ENCODE data around the gene ATP6V1G1. TPM values are rescaled to one million over a fixed set of nuclear protein-coding genes. Genes with fewer than 3 reads are reported as not detected.
"Not testable (repeated sequence)": the region's sequence is repeated elsewhere in the genome, so short reads cannot be mapped to it uniquely, and the experiment has no call there.

The ATP6V1G1 gene
- total RNA-seq, 1 donor from 2014 or later, result 111 TPM

GRCh38 chr9:114570742-114571141 is 16.8 kb upstream of the ATP6V1G1 start:
- H3K27me3 Mint-ChIP-seq (ENCODE audit: low read depth), result peaks cover 7% of the 10 kb centered on the region
- H3K36me3 Mint-ChIP-seq (ENCODE audit: low read depth), result no peaks in the 10 kb centered on the region
- no peak for DNase-seq (ENCODE audit: low read depth, low spot score)
- no peaks in the 10 kb centered on the region for H3K9me3 Mint-ChIP-seq
- no peaks in the 10 kb centered on the region for H3K4me1 Mint-ChIP-seq
- TF ChIP-seq, protein P1, sequence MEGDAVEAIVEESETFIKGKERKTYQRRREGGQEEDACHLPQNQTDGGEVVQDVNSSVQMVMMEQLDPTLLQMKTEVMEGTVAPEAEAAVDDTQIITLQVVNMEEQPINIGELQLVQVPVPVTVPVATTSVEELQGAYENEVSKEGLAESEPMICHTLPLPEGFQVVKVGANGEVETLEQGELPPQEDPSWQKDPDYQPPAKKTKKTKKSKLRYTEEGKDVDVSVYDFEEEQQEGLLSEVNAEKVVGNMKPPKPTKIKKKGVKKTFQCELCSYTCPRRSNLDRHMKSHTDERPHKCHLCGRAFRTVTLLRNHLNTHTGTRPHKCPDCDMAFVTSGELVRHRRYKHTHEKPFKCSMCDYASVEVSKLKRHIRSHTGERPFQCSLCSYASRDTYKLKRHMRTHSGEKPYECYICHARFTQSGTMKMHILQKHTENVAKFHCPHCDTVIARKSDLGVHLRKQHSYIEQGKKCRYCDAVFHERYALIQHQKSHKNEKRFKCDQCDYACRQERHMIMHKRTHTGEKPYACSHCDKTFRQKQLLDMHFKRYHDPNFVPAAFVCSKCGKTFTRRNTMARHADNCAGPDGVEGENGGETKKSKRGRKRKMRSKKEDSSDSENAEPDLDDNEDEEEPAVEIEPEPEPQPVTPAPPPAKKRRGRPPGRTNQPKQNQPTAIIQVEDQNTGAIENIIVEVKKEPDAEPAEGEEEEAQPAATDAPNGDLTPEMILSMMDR (conservative IDR thresholded peaks at IDR 0.05), result no peak
- H3K27ac Mint-ChIP-seq (ENCODE audit: unreplicated experiment), result no peak overlapping the region
- H3K4me3 Mint-ChIP-seq, result no peak overlapping the region

DNA sequence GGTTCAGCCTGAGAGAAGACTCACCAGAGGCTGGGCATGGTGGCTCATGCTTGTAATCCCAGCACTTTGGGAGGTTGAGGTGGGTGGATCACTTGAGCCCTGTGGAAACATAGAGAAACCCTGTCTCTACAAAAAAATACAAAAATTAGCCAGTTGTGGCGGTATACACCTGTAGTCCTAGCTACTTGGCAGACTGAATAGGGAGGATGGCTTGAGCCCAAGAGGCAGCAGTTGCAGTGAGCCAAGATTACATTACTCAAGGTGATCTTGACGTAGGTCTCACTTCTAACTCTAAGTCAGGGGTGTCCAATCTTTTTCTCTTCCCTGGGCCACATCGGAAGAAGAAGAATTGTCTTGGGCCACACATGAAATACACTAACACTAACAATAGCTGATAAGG is 16.2 kb upstream of the ATP6V1G1 start:
- H3K4me1 Mint-ChIP-seq, result no peaks in the 10 kb centered on the region
- no peak for DNase-seq (ENCODE audit: low read depth, low spot score)
- no peaks in the 10 kb centered on the region for H3K36me3 Mint-ChIP-seq (ENCODE audit: low read depth)
- H3K9me3 Mint-ChIP-seq, result no peaks in the 10 kb centered on the region
- H3K27ac Mint-ChIP-seq (ENCODE audit: unreplicated experiment), result no peak overlapping the region
- H3K27me3 Mint-ChIP-seq (ENCODE audit: low read depth), result peaks cover 3% of the 10 kb centered on the region
- TF ChIP-seq, protein P1 (conservative IDR thresholded peaks at IDR 0.05), result no peak
- H3K4me3 Mint-ChIP-seq, result no peak overlapping the region

- H3K4me1 Mint-ChIP-seq, result no peaks in the 10 kb centered on the region
These were observed 15.4 kb upstream of the ATP6V1G1 start for GRCh38 chr9:114572199-114572598.

DNA sequence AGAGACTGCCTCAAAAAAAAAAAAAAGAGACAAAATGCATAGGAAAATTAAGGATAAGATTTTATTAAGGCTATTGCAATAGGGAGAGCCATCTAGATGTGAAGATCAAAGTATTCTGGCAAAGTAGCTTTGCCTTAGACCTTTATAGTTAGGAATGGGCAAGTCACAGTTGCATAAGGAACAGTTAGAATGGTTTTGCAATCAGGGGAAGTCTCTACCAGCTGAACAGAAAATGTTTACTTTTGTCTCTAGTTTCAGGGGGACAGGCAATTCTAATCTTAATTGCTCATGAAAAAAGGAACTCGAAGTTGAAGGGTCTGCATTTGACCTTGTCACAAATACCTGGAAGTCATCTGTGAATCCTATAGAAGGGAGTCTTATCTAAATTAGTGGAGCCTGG is 13.1 kb upstream of the ATP6V1G1 start:
- DNase-seq (ENCODE audit: low read depth, low spot score), result no peak
- H3K9me3 Mint-ChIP-seq, result no peaks in the 10 kb centered on the region
- H3K27ac Mint-ChIP-seq (ENCODE audit: unreplicated experiment), result no peak overlapping the region
- H3K36me3 Mint-ChIP-seq (ENCODE audit: low read depth), result no peaks in the 10 kb centered on the region
- H3K4me3 Mint-ChIP-seq, result no peak overlapping the region
- no peaks in the 10 kb centered on the region for H3K4me1 Mint-ChIP-seq
- peaks cover 3% of the 10 kb centered on the region for H3K27me3 Mint-ChIP-seq (ENCODE audit: low read depth)
- TF ChIP-seq, protein P1 (conservative IDR thresholded peaks at IDR 0.05), result no peak

More at GRCh38 chr9:114572199-114572598, 15.4 kb upstream of the ATP6V1G1 start:
- Mint-ChIP-seq H3K36me3 (ENCODE audit: low read depth) (no peaks in the 10 kb centered on the region), H3K4me3 (no peak overlapping the region), H3K27me3 (ENCODE audit: low read depth) (peaks cover 3% of the 10 kb centered on the region), H3K9me3 (no peaks in the 10 kb centered on the region), H3K27ac (ENCODE audit: unreplicated experiment) (no peak overlapping the region)
- no peak for DNase-seq (ENCODE audit: low read depth, low spot score)
- TF ChIP-seq, protein P1 (conservative IDR thresholded peaks at IDR 0.05), result no peak

DNA sequence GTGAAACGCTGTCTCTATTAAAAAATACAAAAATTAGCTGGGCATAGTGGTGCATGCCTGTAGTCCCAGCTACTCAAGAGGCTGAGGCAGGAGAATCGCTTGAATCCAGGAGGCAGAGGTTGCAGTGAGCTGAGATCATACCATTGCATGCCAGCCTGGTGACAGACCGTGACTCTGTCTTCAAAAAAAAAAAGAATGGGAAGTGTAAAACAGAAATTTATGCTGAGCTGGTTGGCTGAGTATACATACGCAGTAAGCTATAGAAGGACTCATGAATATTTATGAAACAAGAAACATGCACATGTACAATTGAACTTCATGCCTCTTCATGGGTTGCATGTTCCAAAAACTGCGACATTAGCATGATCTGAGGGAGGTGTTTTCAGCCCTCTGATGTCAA is 10.8 kb upstream of the ATP6V1G1 start:
- H3K4me1 Mint-ChIP-seq; DNase-seq (ENCODE audit: low read depth, low spot score); H3K27me3 Mint-ChIP-seq (ENCODE audit: low read depth); H3K4me3 Mint-ChIP-seq; H3K36me3 Mint-ChIP-seq (ENCODE audit: low read depth); H3K9me3 Mint-ChIP-seq; H3K27ac Mint-ChIP-seq (ENCODE audit: unreplicated experiment): not testable (repeated sequence)

DNA sequence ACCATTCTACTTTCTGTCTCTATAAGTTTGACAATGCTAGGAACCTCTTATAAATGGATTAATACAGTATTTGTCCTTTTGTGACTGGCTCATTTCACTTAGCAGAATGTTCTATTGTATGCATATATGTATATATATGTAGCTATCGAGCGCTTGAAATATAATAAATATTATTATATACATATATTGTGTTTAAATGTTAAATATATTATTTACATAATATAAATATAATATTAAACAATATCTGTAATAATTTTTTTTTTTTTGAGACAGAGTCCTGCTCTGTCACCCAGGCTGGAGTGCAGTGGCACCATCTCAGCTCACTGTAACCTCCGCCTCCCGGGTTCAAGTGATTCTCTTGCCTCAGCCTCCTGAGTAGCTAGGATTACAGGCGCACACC is 9.4 kb upstream of the ATP6V1G1 start:
- not testable (repeated sequence) for H3K27ac Mint-ChIP-seq (ENCODE audit: unreplicated experiment)

More for the DNA sequence above, 9.4 kb upstream of the ATP6V1G1 start:
- DNase-seq (ENCODE audit: low read depth, low spot score); H3K9me3 Mint-ChIP-seq; H3K4me3 Mint-ChIP-seq; H3K27me3 Mint-ChIP-seq (ENCODE audit: low read depth); H3K4me1 Mint-ChIP-seq; H3K36me3 Mint-ChIP-seq (ENCODE audit: low read depth): not testable (repeated sequence)
